GM12878 (cell line): ENCODE measurements around the gene RIC3.
A peak's percentile ranks its signal among the peaks of the same experiment; 100 is the strongest.

Experiments used
- CTCF ChIP-seq, 3 experiments: IDR thresholded peaks in 2 of 3; conservative IDR thresholded peaks in 1 of 3; 2 replicates each; pipeline ENCODE4 v1.5.1; 2011; ENCODE audit warnings: low read depth in 3 of 3, low read length in 3 of 3, mild to moderate bottlenecking in 3 of 3, control low read depth in 2 of 3, moderate library complexity in 2 of 3, inconsistent platforms in 1 of 3, mixed read lengths in 1 of 3; ENCODE audit not compliant: control insufficient read depth in 2 of 3, insufficient read depth in 1 of 3; ENCODE audit errors: extremely low read depth in 1 of 3
- SP1 ChIP-seq: IDR thresholded peaks from one replicate; pipeline ENCODE4 v1.6.1; 2011; ENCODE audit warnings: low read depth, low read length
- ZNF622 ChIP-seq: fragments of 450-650 bp; IDR thresholded peaks from 2 replicates; pipeline ENCODE4 v1.6.1; 2017; ENCODE audit warnings: mild to moderate bottlenecking, inconsistent platforms

GRCh38 chr11:8087185-8087584 is 81.6 kb downstream of the RIC3 start:
- TF ChIP-seq SP1 (no peak), CTCF (IDR thresholded peaks at IDR 0.05 in 2 of 3, conservative IDR thresholded peaks at IDR 0.05 in 1 of 3; ENCODE audit: control insufficient read depth in 2 of 3, extremely low read depth in 1 of 3, insufficient read depth in 1 of 3, low read depth in 3 of 3, low read length in 3 of 3) (peak in 2 of 3 experiments; percentile 4 to 35; a peak in 1 of 6 replicates), ZNF622 (no peak)
